ENCODE data around the gene DACT3.

- TF ChIP-seq POLR2A (IDR thresholded peaks at IDR 0.05), result no peak
- TF ChIP-seq, protein P1, sequence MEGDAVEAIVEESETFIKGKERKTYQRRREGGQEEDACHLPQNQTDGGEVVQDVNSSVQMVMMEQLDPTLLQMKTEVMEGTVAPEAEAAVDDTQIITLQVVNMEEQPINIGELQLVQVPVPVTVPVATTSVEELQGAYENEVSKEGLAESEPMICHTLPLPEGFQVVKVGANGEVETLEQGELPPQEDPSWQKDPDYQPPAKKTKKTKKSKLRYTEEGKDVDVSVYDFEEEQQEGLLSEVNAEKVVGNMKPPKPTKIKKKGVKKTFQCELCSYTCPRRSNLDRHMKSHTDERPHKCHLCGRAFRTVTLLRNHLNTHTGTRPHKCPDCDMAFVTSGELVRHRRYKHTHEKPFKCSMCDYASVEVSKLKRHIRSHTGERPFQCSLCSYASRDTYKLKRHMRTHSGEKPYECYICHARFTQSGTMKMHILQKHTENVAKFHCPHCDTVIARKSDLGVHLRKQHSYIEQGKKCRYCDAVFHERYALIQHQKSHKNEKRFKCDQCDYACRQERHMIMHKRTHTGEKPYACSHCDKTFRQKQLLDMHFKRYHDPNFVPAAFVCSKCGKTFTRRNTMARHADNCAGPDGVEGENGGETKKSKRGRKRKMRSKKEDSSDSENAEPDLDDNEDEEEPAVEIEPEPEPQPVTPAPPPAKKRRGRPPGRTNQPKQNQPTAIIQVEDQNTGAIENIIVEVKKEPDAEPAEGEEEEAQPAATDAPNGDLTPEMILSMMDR (IDR thresholded peaks at IDR 0.05), result no peak
Measured at GRCh38 chr19:46631481-46631880, 29.5 kb downstream of the DACT3 start.
